A172 (cell line): ENCODE data around the gene MGST2. TPM values are rescaled to one million over a fixed set of nuclear protein-coding genes. Genes with fewer than 3 reads are reported as not detected.
"Not testable (repeated sequence)": the region's sequence is repeated elsewhere in the genome, so short reads cannot be mapped to it uniquely, and the experiment has no call there.

Experiments
- DNase-seq: peaks from one replicate; pipeline ENCODE4 v3.0.0-alpha.2; 2015; ENCODE audit warnings: low spot score
- total RNA-seq: library from RNA; depleted of rRNA; stranded (reverse); fragments of >200 nt; shearing (Covaris generic); gene quantifications from 2 replicates; pipeline ENCODE4 v1.2.3, GENCODE V29; 2014

The MGST2 gene
- total RNA-seq, 1 experiment from 2014 or later = 21.2 TPM

- DNase-seq = no peak
These were observed 4.3 kb downstream of the MGST2 start for GRCh38 chr4:139669890-139670289.

GRCh38 chr4:139670775-139671174 is 5.2 kb downstream of the MGST2 start:
- DNase-seq = no peak

GRCh38 chr4:139672215-139672614 is 6.6 kb downstream of the MGST2 start:
- no peak for DNase-seq

- DNase-seq = no peak
These were observed 7.1 kb downstream of the MGST2 start for GRCh38 chr4:139672732-139673131.

GRCh38 chr4:139674875-139675550 is 9.4 kb downstream of the MGST2 start:
- DNase-seq = no peak

GRCh38 chr4:139675651-139676050 is 10.0 kb downstream of the MGST2 start:
- no peak for DNase-seq

- DNase-seq = no peak
These were observed 10.7 kb downstream of the MGST2 start for GRCh38 chr4:139676365-139676764.

- DNase-seq = no peak
These were observed 11.4 kb downstream of the MGST2 start for GRCh38 chr4:139676913-139677585.

- no peak for DNase-seq
These were observed 16.7 kb downstream of the MGST2 start for GRCh38 chr4:139682309-139682708.

GRCh38 chr4:139682741-139683151 is 17.1 kb downstream of the MGST2 start:
- no peak for DNase-seq

- DNase-seq = no peak
These were observed 18.7 kb downstream of the MGST2 start for GRCh38 chr4:139684351-139684750.

- no peak for DNase-seq
These were observed 19.6 kb downstream of the MGST2 start for GRCh38 chr4:139685180-139685579.

- DNase-seq = no peak
These were observed 20.5 kb downstream of the MGST2 start for GRCh38 chr4:139686130-139686529.

GRCh38 chr4:139686988-139687387 is 21.4 kb downstream of the MGST2 start:
- DNase-seq = no peak

GRCh38 chr4:139689093-139689722 is 23.6 kb downstream of the MGST2 start:
- no peak for DNase-seq

GRCh38 chr4:139690419-139690818 is 24.8 kb downstream of the MGST2 start:
- no peak for DNase-seq

- DNase-seq = no peak
These were observed 26.8 kb downstream of the MGST2 start for GRCh38 chr4:139692309-139693012.

- no peak for DNase-seq
These were observed 29.0 kb downstream of the MGST2 start for GRCh38 chr4:139694522-139695107.

GRCh38 chr4:139696491-139696890 is 30.9 kb downstream of the MGST2 start:
- DNase-seq = no peak

- not testable (repeated sequence) for DNase-seq
These were observed 32.7 kb downstream of the MGST2 start for GRCh38 chr4:139698167-139698925.

- no peak for DNase-seq
These were observed 34.9 kb downstream of the MGST2 start for GRCh38 chr4:139700568-139700967.
